ENCODE results near the gene AOPEP.
A peak's percentile ranks its signal among the peaks of the same experiment; 100 is the strongest.
"Not testable (repeated sequence)": the region's sequence is repeated elsewhere in the genome, so short reads cannot be mapped to it uniquely, and the experiment has no call there.

Gene AOPEP

GRCh38 chr9:95014917-95015316, 288.4 kb downstream of the AOPEP start:
- no peak overlapping the region for H3K4me3 ChIP-seq (replicated peaks; ENCODE audit: low read depth, low read length)
- TF ChIP-seq CTCF (IDR thresholded peaks at IDR 0.05; ENCODE audit: low read depth, low read length, missing control alignments), result no peak
- DNase-seq (ENCODE audit: extremely low read depth, low read depth), result no peak

- H3K4me3 ChIP-seq (replicated peaks; ENCODE audit: low read depth, low read length), result no peak overlapping the region
- TF ChIP-seq CTCF (IDR thresholded peaks at IDR 0.05; ENCODE audit: low read depth, low read length, missing control alignments), result no peak
- no peak for DNase-seq (ENCODE audit: extremely low read depth, low read depth)
Observed at GRCh38 chr9:95015569-95015968, 289.1 kb downstream of the AOPEP start.

GRCh38 chr9:95017062-95017461, 290.6 kb downstream of the AOPEP start:
- H3K4me3 ChIP-seq (replicated peaks; ENCODE audit: low read depth, low read length), result no peak overlapping the region
- DNase-seq (ENCODE audit: extremely low read depth, low read depth), result no peak
- no peak for TF ChIP-seq CTCF (IDR thresholded peaks at IDR 0.05; ENCODE audit: low read depth, low read length, missing control alignments)

DNA sequence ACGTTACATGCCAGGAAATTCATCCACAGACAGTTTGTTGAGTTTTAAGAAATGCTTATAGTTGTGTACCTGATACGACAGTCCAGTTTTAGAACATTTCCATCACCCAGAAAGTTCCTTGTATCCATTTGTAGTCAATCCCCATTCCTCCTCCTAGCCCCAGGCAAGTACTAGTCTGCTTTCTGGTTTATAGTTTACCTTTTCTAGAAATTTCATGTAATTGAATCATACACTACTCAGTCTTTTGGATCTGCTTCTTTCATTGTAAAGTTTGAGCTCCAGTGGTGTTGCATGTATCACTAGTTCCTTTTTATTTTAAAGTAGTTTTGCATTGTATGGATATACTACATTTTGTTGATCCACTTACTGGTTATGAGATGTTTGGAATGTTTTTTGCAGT, 291.2 kb downstream of the AOPEP start:
- H3K4me3 ChIP-seq (replicated peaks; ENCODE audit: low read depth, low read length), result no peak overlapping the region
- no peak for TF ChIP-seq CTCF (IDR thresholded peaks at IDR 0.05; ENCODE audit: low read depth, low read length, missing control alignments)
- DNase-seq (ENCODE audit: extremely low read depth, low read depth), result no peak

GRCh38 chr9:95018099-95018936, 291.8 kb downstream of the AOPEP start:
- no peak overlapping the region for H3K4me3 ChIP-seq (replicated peaks; ENCODE audit: low read depth, low read length)
- peak; percentile 83 for DNase-seq (ENCODE audit: extremely low read depth, low read depth)

GRCh38 chr9:95020644-95021043, 294.1 kb downstream of the AOPEP start:
- H3K4me3 ChIP-seq (replicated peaks; ENCODE audit: low read depth, low read length); DNase-seq (ENCODE audit: extremely low read depth, low read depth): not testable (repeated sequence)

More at GRCh38 chr9:95018099-95018936, 291.8 kb downstream of the AOPEP start:
- no peak for TF ChIP-seq CTCF (IDR thresholded peaks at IDR 0.05; ENCODE audit: low read depth, low read length, missing control alignments)

GRCh38 chr9:95021166-95021886, 294.8 kb downstream of the AOPEP start:
- DNase-seq (ENCODE audit: extremely low read depth, low read depth), result no peak
- H3K4me3 ChIP-seq (replicated peaks; ENCODE audit: low read depth, low read length), result no peak overlapping the region
- no peak for TF ChIP-seq CTCF (IDR thresholded peaks at IDR 0.05; ENCODE audit: low read depth, low read length, missing control alignments)

Data from HFF-Myc (cell line).